HepG2 (cell line): ENCODE data around the gene LRBA. TPM values are rescaled to one million over a fixed set of nuclear protein-coding genes. Genes with fewer than 3 reads are reported as not detected.

Experiments
- ATAC-seq: fragments of 200-7000 bp; cut with Tn5 transposase; 3 replicates; pipeline ENCODE4 v1.9.1; 2020; ENCODE audit warnings: mild to moderate bottlenecking, moderate library complexity
- BruUV-seq: library from RNA; stranded (reverse); fragments of 400-500 nt; replicated peaks from 2 replicates; lab custom pipeline; 2021; lab: Mats Ljungman, UMichigan
- CTCF ChIA-PET: fragments of 300-600 bp; formaldehyde crosslinking; extraction: SDS; loops from one replicate; lab custom pipeline; 2021; ENCODE audit warnings: low total read pairs, inconsistent platforms, low intra/inter-chr PET ratio; lab: Yijun Ruan, JAX
- POLR2A ChIA-PET: fragments of 350-600 bp; sonication (Branson Sonifier 250); formaldehyde crosslinking; loops from one replicate; lab custom pipeline; 2020; ENCODE audit warnings: antibody characterized with exemption, inconsistent platforms; lab: Yijun Ruan, JAX
- DNase-seq: peaks from one replicate; pipeline ENCODE4 v3.0.0-alpha.2; 2015; ENCODE audit warnings: low spot score
- FAIRE-seq: peaks from 3 replicates; lab custom pipeline; 2011; peaks lifted over from hg19 to GRCh38; lab: Jason Lieb, UNC
- H2AFZ ChIP-seq: one replicate; pipeline ENCODE4 v1.6.1; 2011; ENCODE audit warnings: low read length, inconsistent platforms
- H3K27ac ChIP-seq: fragments of 300-600 bp; 3 replicates; pipeline ENCODE4 v1.8.0; 2011; ENCODE audit warnings: mixed run types, mild to moderate bottlenecking, mixed read lengths, low read length, inconsistent platforms; ENCODE audit not compliant: insufficient read depth; ENCODE audit errors: extremely low read length
- H3K27me3 ChIP-seq, 2 experiments: fragments of 200-600 bp in 1 of 2; 2 replicates in 1 of 2; 3 replicates in 1 of 2; pipeline versions ENCODE4 v1.6.0 to v1.8.0; 2011; ENCODE audit warnings: low read length in 2 of 2, mild to moderate bottlenecking in 2 of 2, moderate library complexity in 2 of 2, inconsistent platforms in 1 of 2; ENCODE audit not compliant: insufficient read depth in 2 of 2, control insufficient read depth in 1 of 2
- H3K36me3 ChIP-seq, 2 experiments: fragments of 200-600 bp in 1 of 2; replicated peaks in 1 of 2; 2 replicates in 1 of 2; 3 replicates in 1 of 2; pipeline versions ENCODE4 v1.5.1 to v1.8.0; 2011; ENCODE audit warnings: low read length in 2 of 2, inconsistent platforms in 1 of 2; ENCODE audit not compliant: insufficient read depth in 2 of 2, control insufficient read depth in 1 of 2
- H3K4me1 ChIP-seq: 2 replicates; pipeline ENCODE4 v1.5.1; 2012; ENCODE audit warnings: low read length, inconsistent platforms; ENCODE audit not compliant: insufficient read depth
- H3K4me2 ChIP-seq: 2 replicates; pipeline ENCODE4 v1.6.0; 2011; ENCODE audit warnings: low read depth, low read length, inconsistent platforms
- H3K4me3 ChIP-seq, 3 experiments: fragments of 200-600 bp in 1 of 3; sonication (generic), shearing (Covaris generic) in 1 of 3; replicated peaks in 1 of 3; 2 replicates each; pipeline ENCODE4 v1.5.1; 2011 to 2016; ENCODE audit warnings: low read length in 3 of 3, inconsistent platforms in 2 of 3, low read depth in 2 of 3, mild to moderate bottlenecking in 2 of 3, control low read depth in 1 of 3, mixed read lengths in 1 of 3; ENCODE audit not compliant: insufficient read depth in 1 of 3
- H3K79me2 ChIP-seq: one replicate; pipeline ENCODE4 v1.6.1; 2011; ENCODE audit warnings: low read length, inconsistent platforms; ENCODE audit not compliant: insufficient read depth
- H3K9ac ChIP-seq: 2 replicates; pipeline ENCODE4 v1.6.0; 2011; ENCODE audit warnings: mild to moderate bottlenecking, low read depth, low read length, inconsistent platforms; ENCODE audit not compliant: insufficient read depth
- H3K9me3 ChIP-seq: 2 replicates; pipeline ENCODE4 v1.5.1; 2012; ENCODE audit warnings: mild to moderate bottlenecking, low read length
- H4K20me1 ChIP-seq: 2 replicates; pipeline ENCODE4 v1.6.0; 2011; ENCODE audit warnings: inconsistent platforms, mild to moderate bottlenecking, low read length, moderate library complexity; ENCODE audit not compliant: insufficient read depth
- ARNT ChIP-seq: fragments of 450-650 bp; IDR thresholded peaks from 2 replicates; pipeline ENCODE4 v1.6.1; 2017
- FOSL2 ChIP-seq: sonication (generic); formaldehyde crosslinking; IDR thresholded peaks from 2 replicates; pipeline ENCODE4 v1.4.0; 2020; ENCODE audit warnings: missing genetic modification reagents
- GATAD2A ChIP-seq: IDR thresholded peaks from 2 replicates; pipeline ENCODE4 v1.6.1; 2016
- GPN1 ChIP-seq: sonication (generic); formaldehyde crosslinking; IDR thresholded peaks from 2 replicates; pipeline ENCODE4 v1.5.1; 2020; ENCODE audit warnings: missing genetic modification reagents, borderline replicate concordance
- HMGXB3 ChIP-seq: sonication (generic); formaldehyde crosslinking; IDR thresholded peaks from 2 replicates; pipeline ENCODE4 v1.4.0; 2020; ENCODE audit warnings: missing genetic modification reagents, borderline replicate concordance
- ISX ChIP-seq: sonication (generic); formaldehyde crosslinking; conservative IDR thresholded peaks from 2 replicates; pipeline ENCODE4 v1.5.0; 2020; ENCODE audit warnings: missing genetic modification reagents
- MATR3 ChIP-seq: sonication (generic); formaldehyde crosslinking; IDR thresholded peaks from 2 replicates; pipeline ENCODE4 v1.4.0; 2020; ENCODE audit warnings: missing genetic modification reagents
- PHB2 ChIP-seq: fragments of 450-650 bp; IDR thresholded peaks from 2 replicates; pipeline ENCODE4 v1.6.1; 2018; ENCODE audit not compliant: partially characterized antibody
- SALL1 ChIP-seq: sonication (generic); formaldehyde crosslinking; IDR thresholded peaks from 2 replicates; pipeline ENCODE4 v1.8.0; 2022; ENCODE audit warnings: mild to moderate bottlenecking, missing genetic modification reagents
- ZNF296 ChIP-seq: sonication (generic); formaldehyde crosslinking; conservative IDR thresholded peaks from 2 replicates; pipeline ENCODE4 v1.5.0; 2020; ENCODE audit warnings: mild to moderate bottlenecking, missing genetic modification reagents
- ZNF337 ChIP-seq: sonication (generic); formaldehyde crosslinking; IDR thresholded peaks from 2 replicates; pipeline ENCODE4 v1.5.1; 2020; ENCODE audit warnings: missing genetic modification reagents, low read depth, mild to moderate bottlenecking, borderline replicate concordance
- ZNF580 ChIP-seq: IDR thresholded peaks from 2 replicates; pipeline ENCODE4 v1.6.1; 2016; ENCODE audit warnings: low read depth, borderline replicate concordance
- in situ Hi-C: cut with HindIII; loops from 2 replicates; pipeline ENCODE4 v1.10.0; 2017; ENCODE audit warnings: low pct_unique_long_range_greater_than_20kb; ENCODE audit not compliant: extremely low pct_ligation_motif_present
- intact Hi-C: fragments of 100-400 bp; cut with micrococcal nuclease; formaldehyde crosslinking; loops from one replicate; pipeline ENCODE4 v1.10.0; 2022; ENCODE audit not compliant: unreplicated experiment
- polyA plus RNA-seq, 8 experiments: library from polyadenylated mRNA; depleted of rRNA in 3 of 8; stranded (reverse) in 7 of 8; unstranded in 1 of 8; fragments of >200 nt; fragmentation: Illumina TruSeq in 4 of 8; extraction: Trizol in 4 of 8; gene quantifications; 2 replicates each; pipeline versions ENCODE4 v1.2.1 to v1.2.3, GENCODE V29; 2011 to 2016; ENCODE audit warnings: low read depth in 4 of 8, missing spikeins in 1 of 8, mixed read lengths in 1 of 8; ENCODE audit not compliant: insufficient read depth in 1 of 8
- total RNA-seq, 5 experiments: library from RNA; depleted of rRNA; stranded (reverse); fragments of >200 nt; fragmentation: Illumina TruSeq; extraction: Trizol; gene quantifications; 2 replicates each; pipeline ENCODE4 v1.2.3, GENCODE V29; 2016; ENCODE audit warnings: low read depth in 1 of 5

The LRBA gene
- total and polyA plus RNA-seq, 2 of the 13 experiments (the other 11 are each of a cell fraction or from before 2014, with no cell fraction given) = 21.0 to 37.2 TPM

- no peak overlapping the region for H3K4me3 ChIP-seq
- POLR2A ChIA-PET = no interaction called here
- DNase-seq (no peak), FAIRE-seq (no peak), ATAC-seq (no peak)
- H3K9me3 ChIP-seq = no peaks in the 10 kb centered on the region
- in situ Hi-C loops (no loop called here), intact Hi-C loops (no loop called here)
- H4K20me1 ChIP-seq = no peaks in the 10 kb centered on the region
- no peaks in the 10 kb centered on the region; a peak in 1 of 5 replicates for H3K27me3 ChIP-seq
- no peak overlapping the region for H3K4me2 ChIP-seq
- H3K79me2 ChIP-seq = peaks cover 17% of the 10 kb centered on the region
- H3K9ac ChIP-seq = no peak overlapping the region
- H3K4me1 ChIP-seq = peaks cover 13% of the 10 kb centered on the region
- no peak overlapping the region for H3K27ac ChIP-seq
- H2AFZ ChIP-seq = no peak overlapping the region
- H3K36me3 ChIP-seq = no peaks in the 10 kb centered on the region
- TF ChIP-seq MATR3 (no peak), GPN1 (CRISPR knock-in tag) (no peak), GATAD2A (CRISPR knock-in tag) (no peak), FOSL2 (CRISPR knock-in tag) (no peak), SALL1 (CRISPR knock-in tag) (no peak), ZNF296 (CRISPR knock-in tag) (no peak), ISX (CRISPR knock-in tag) (no peak), HMGXB3 (CRISPR knock-in tag) (no peak), PHB2 (no peak), ZNF580 (CRISPR knock-in tag) (no peak), ZNF337 (CRISPR knock-in tag) (no peak), ARNT (no peak)
- no TSS peak for BruUV-seq
- CTCF ChIA-PET = no interaction called here
These were observed 67.0 kb downstream of the LRBA start for GRCh38 chr4:150948074-150948473.
